K562 (cell line): ENCODE measurements around the gene RPL18A. TPM values are rescaled to one million over a fixed set of nuclear protein-coding genes. Genes with fewer than 3 reads are reported as not detected.
A peak's percentile ranks its signal among the peaks of the same experiment; 100 is the strongest.

ENCODE experiments used
- ATAC-seq: fragments of 200-7000 bp; cut with Tn5 transposase; 3 replicates; pipeline ENCODE4 v1.9.1; 2020; ENCODE audit warnings: moderate library complexity
- BruUV-seq: library from RNA; stranded (reverse); fragments of 400-500 nt; replicated peaks from 2 replicates; lab custom pipeline; 2021; lab: Mats Ljungman, UMichigan
- CTCF ChIA-PET: fragments of 300-600 bp; formaldehyde crosslinking; extraction: SDS; loops from one replicate; lab custom pipeline; 2021; ENCODE audit warnings: low intra/inter-chr PET ratio; lab: Yijun Ruan, JAX
- POLR2A ChIA-PET: fragments of 300-600, 350-650 bp; sonication (Branson Sonifier 250); formaldehyde crosslinking; extraction: SDS; loops from one replicate; lab custom pipeline; 2021; ENCODE audit warnings: antibody characterized with exemption, inconsistent platforms; lab: Yijun Ruan, JAX
- DNase-seq, 4 experiments: peaks; one replicate each; pipeline versions ENCODE4 v3.0.0 to v3.0.0-alpha.2; 2011 to 2018; ENCODE audit warnings: low spot score in 3 of 4, mixed read lengths in 3 of 4; ENCODE audit errors: extremely low read depth in 1 of 4
- FAIRE-seq: peaks from 2 replicates; lab custom pipeline; 2011; peaks lifted over from hg19 to GRCh38; lab: Jason Lieb, UNC
- H2AFZ ChIP-seq: 2 replicates; pipeline ENCODE4 v1.6.0; 2011; ENCODE audit warnings: low read depth, low read length, control low read depth, inconsistent platforms
- H3K27ac ChIP-seq: fragments of 200-600 bp; 3 replicates; pipeline ENCODE4 v1.8.0; 2011; ENCODE audit warnings: low read depth, mild to moderate bottlenecking, control low read depth, inconsistent platforms, low read length, moderate library complexity, mixed read lengths; ENCODE audit errors: extremely low read depth
- H3K27me3 ChIP-seq, 2 experiments: fragments of 300-600 bp in 1 of 2; 2 replicates in 1 of 2; 3 replicates in 1 of 2; pipeline versions ENCODE4 v1.6.0 to v1.8.0; 2011; ENCODE audit warnings: inconsistent platforms in 2 of 2, low read length in 2 of 2, mild to moderate bottlenecking in 1 of 2, mixed read lengths in 1 of 2, moderate library complexity in 1 of 2; ENCODE audit not compliant: control insufficient read depth in 2 of 2, insufficient read depth in 2 of 2
- H3K36me3 ChIP-seq: fragments of 300-600 bp; 3 replicates; pipeline ENCODE4 v1.8.0; 2011; ENCODE audit warnings: mild to moderate bottlenecking, low read length, inconsistent platforms; ENCODE audit not compliant: control insufficient read depth, insufficient read depth
- H3K4me1 ChIP-seq, 2 experiments: fragments of 200-600 bp in 1 of 2; replicated peaks in 1 of 2; 2 replicates in 1 of 2; 3 replicates in 1 of 2; pipeline versions ENCODE4 v1.5.1 to v1.8.0; 2011; ENCODE audit warnings: inconsistent platforms in 2 of 2, low read length in 2 of 2, mild to moderate bottlenecking in 1 of 2, mixed read lengths in 1 of 2, moderate library complexity in 1 of 2; ENCODE audit not compliant: control insufficient read depth in 2 of 2, insufficient read depth in 2 of 2
- H3K4me2 ChIP-seq: 2 replicates; pipeline ENCODE4 v1.6.1; 2011; ENCODE audit warnings: low read length, control low read depth, inconsistent platforms, mixed read lengths; ENCODE audit not compliant: insufficient read depth
- H3K4me3 ChIP-seq: fragments of 200-600 bp; sonication (generic), shearing (Covaris generic); 2 replicates; pipeline ENCODE4 v1.5.1; 2016; ENCODE audit warnings: control low read depth, inconsistent platforms
- H3K79me2 ChIP-seq: fragments of 200-600 bp; 3 replicates; pipeline ENCODE4 v1.8.0; 2011; ENCODE audit warnings: low read length, inconsistent platforms; ENCODE audit not compliant: control insufficient read depth, insufficient read depth
- H3K9ac ChIP-seq, 2 experiments: 2 replicates each; pipeline versions ENCODE4 v1.6.0 to v1.6.1; 2011; ENCODE audit warnings: low read depth in 2 of 2, low read length in 2 of 2, control low read depth in 1 of 2, inconsistent platforms in 1 of 2, mild to moderate bottlenecking in 1 of 2, mixed read lengths in 1 of 2; ENCODE audit not compliant: insufficient read depth in 1 of 2
- H3K9me1 ChIP-seq: one replicate; pipeline ENCODE4 v1.6.0; 2011; ENCODE audit warnings: inconsistent platforms, mild to moderate bottlenecking, low read length, moderate library complexity; ENCODE audit not compliant: control insufficient read depth, insufficient read depth
- H3K9me3 ChIP-seq: replicated peaks from 2 replicates; pipeline ENCODE4 v1.5.1; 2011; ENCODE audit warnings: low read depth, low read length, inconsistent platforms; ENCODE audit not compliant: control insufficient read depth, insufficient read depth
- H4K20me1 ChIP-seq: replicated peaks from 2 replicates; pipeline ENCODE4 v1.6.1; 2011; ENCODE audit warnings: low read length, inconsistent platforms, mixed read lengths; ENCODE audit not compliant: control insufficient read depth, insufficient read depth
- BRF1 ChIP-seq: IDR thresholded peaks from 3 replicates; pipeline ENCODE4 v1.6.1; 2011; ENCODE audit warnings: borderline replicate concordance, mild to moderate bottlenecking; ENCODE audit not compliant: insufficient read length; ENCODE audit errors: extremely low read depth
- CCNT2 ChIP-seq: IDR thresholded peaks from 2 replicates; pipeline ENCODE4 v1.6.1; 2011; ENCODE audit warnings: borderline replicate concordance, low read depth, mild to moderate bottlenecking, moderate library complexity, mixed read lengths, low read length; ENCODE audit not compliant: insufficient read length; ENCODE audit errors: extremely low read depth
- JUN ChIP-seq, 2 experiments: sonication (generic) in 1 of 2; formaldehyde crosslinking in 1 of 2; IDR thresholded peaks; 2 replicates each; pipeline versions ENCODE4 v1.6.1 to v1.8.0; 2012 to 2022; ENCODE audit warnings: borderline replicate concordance in 2 of 2, mild to moderate bottlenecking in 2 of 2, improper control_type of control experiment in 1 of 2, low read depth in 1 of 2, low read length in 1 of 2, missing genetic modification reagents in 1 of 2
- JUNB ChIP-seq: fragments of 450-650 bp; formaldehyde crosslinking; conservative IDR thresholded peaks from 2 replicates; pipeline ENCODE4 v1.4.0; 2020; ENCODE audit warnings: mild to moderate bottlenecking
- SETDB1 ChIP-seq: IDR thresholded peaks from one replicate; pipeline ENCODE4 v1.6.1; 2012; ENCODE audit warnings: low read length, control low read depth, inconsistent platforms
- STAT5B ChIP-seq: fragments of 250-450 bp; sonication (Bioruptor Pico); IDR thresholded peaks from 2 replicates; pipeline ENCODE4 v1.8.0; 2021; ENCODE audit warnings: mild to moderate bottlenecking, inconsistent platforms
- ZNF165 ChIP-seq: fragments of 250-450 bp; sonication (Bioruptor Pico); IDR thresholded peaks from 2 replicates; pipeline ENCODE4 v1.4.0; 2020; ENCODE audit warnings: borderline replicate concordance
- WGBS: fragments of 100-300 bp; shearing (Covaris generic); methylation state at CpG from one replicate; pipeline ENCODE4 v1.1.6; 2016; ENCODE audit warnings: low coverage, mixed read lengths; ENCODE audit not compliant: insufficient coverage; ENCODE audit errors: missing lambda C conversion rate; 5-methylcytosine and 5-hydroxymethylcytosine counted together
- in situ Hi-C: fragments of 300-500 bp; cut with MboI; formaldehyde crosslinking; loops from 4 replicates; pipeline ENCODE4 v1.15.0; 2018; ENCODE audit warnings: inconsistent platforms, mixed read lengths
- intact Hi-C: fragments of 100-400 bp; cut with micrococcal nuclease; formaldehyde crosslinking; loops from 2 replicates; pipeline ENCODE4 v1.14.2; 2022
- polyA plus RNA-seq, 8 experiments: library from polyadenylated mRNA; depleted of rRNA in 4 of 8; stranded (reverse) in 5 of 8; unstranded in 3 of 8; fragments of >200 nt; fragmentation: Nextera tagmentation in 2 of 8; fragmentation: Illumina TruSeq in 1 of 8; extraction: Ambion mirVana in 2 of 8; extraction: Trizol in 1 of 8; gene quantifications; 2 replicates each; pipeline versions ENCODE4 v1.2.1 to v1.2.3, GENCODE V29; 2011 to 2014; ENCODE audit warnings: inconsistent platforms in 1 of 8, missing spikeins in 1 of 8
- total RNA-seq, 7 experiments: library from RNA; depleted of rRNA in 6 of 7; stranded (reverse); fragments of >200 nt in 6 of 7; fragmentation: Illumina TruSeq in 2 of 7; extraction: Trizol in 2 of 7; gene quantifications; 2 replicates each; pipeline versions ENCODE4 v1.2.1 to v1.2.3, GENCODE V29; 2011 to 2021; ENCODE audit warnings: low replicate concordance in 1 of 7

The RPL18A gene
- total and polyA plus RNA-seq, 9 of the 15 experiments (the other 6 are each of a cell fraction or from before 2014, with no cell fraction given) = 626 to 2,882 (median 1,895) TPM

GRCh38 chr19:17854061-17854460 is 5.6 kb upstream of the RPL18A start:
- FAIRE-seq = no peak
- Histone ChIP-seq H3K27ac (no peak overlapping the region), H4K20me1 (no peaks in the 10 kb centered on the region), H3K9me1 (no peaks in the 10 kb centered on the region), H2AFZ (no peak overlapping the region), H3K27me3 (no peaks in the 10 kb centered on the region), H3K4me1 (peaks cover 0 to 7% of the 10 kb centered on the region in 2 experiments; a peak in 3 of 5 replicates), H3K4me3 (no peak overlapping the region), H3K79me2 (peaks cover under 1% of the 10 kb centered on the region; the same call in 1 of the 3 replicates), H3K36me3 (no peaks in the 10 kb centered on the region), H3K9me3 (no peaks in the 10 kb centered on the region), H3K9ac (0 out of 4 replicates have a peak overlapping the region, but pooled peaks of 1 of the 2 experiments have one; percentile 76), H3K4me2 (no peak overlapping the region)
- CTCF ChIA-PET = no interaction called here
- POLR2A ChIA-PET = no interaction called here
- no peak for TF ChIP-seq JUN (IDR thresholded peaks at IDR 0.05; ENCODE audit: borderline replicate concordance, low read depth, low read length)
- no peak for TF ChIP-seq JUN (CRISPR knock-in tag; IDR thresholded peaks at IDR 0.05; ENCODE audit: borderline replicate concordance)
- no peak for TF ChIP-seq STAT5B
- TF ChIP-seq BRF1 = no peak
- TF ChIP-seq SETDB1 = no peak
- TF ChIP-seq CCNT2 = no peak
- TF ChIP-seq JUNB (CRISPR knock-in tag) = no peak
- no peak for TF ChIP-seq ZNF165
- ATAC-seq = no peak
- intact Hi-C loops = no loop called here
- in situ Hi-C loops = loop anchor here (10.0 kb wide), 1 partner anchor 149 kb away; no protein-coding TSS in a partner anchor
- WGBS = 53% methylated on average over 6 of the region's 6 CpGs
- no TSS peak for BruUV-seq
- DNase-seq = no peak
